SK-N-SH treated with all-trans-retinoic acid at 6 μM for 48 hours (cell line): ENCODE results near the gene NPHS1.

Experiments used
- CSDC2 ChIP-seq: fragments of 250-450 bp; sonication (Bioruptor Pico); IDR thresholded peaks from 2 replicates; pipeline ENCODE4 v1.5.0; 2020; ENCODE audit warnings: mild to moderate bottlenecking, moderate library complexity
- GLIS3 ChIP-seq: fragments of 250-450 bp; sonication (Bioruptor Pico); IDR thresholded peaks from 2 replicates; pipeline ENCODE4 v1.5.0; 2020; ENCODE audit warnings: mild to moderate bottlenecking, moderate library complexity
- TOX ChIP-seq: fragments of 250-450 bp; sonication (Bioruptor Pico); IDR thresholded peaks from 2 replicates; pipeline ENCODE4 v1.8.0; 2021; ENCODE audit warnings: mild to moderate bottlenecking, moderate library complexity, borderline replicate concordance
- ZFP3 ChIP-seq: fragments of 250-450 bp; sonication (Bioruptor Pico); IDR thresholded peaks from 2 replicates; pipeline ENCODE4 v1.5.0; 2020; ENCODE audit warnings: mild to moderate bottlenecking, moderate library complexity
- ZNF565 ChIP-seq: fragments of 450-650 bp; formaldehyde crosslinking; conservative IDR thresholded peaks from 2 replicates; pipeline ENCODE4 v1.5.0; 2020; ENCODE audit warnings: low read depth, mild to moderate bottlenecking, moderate library complexity
- ZNF70 ChIP-seq: fragments of 450-650 bp; formaldehyde crosslinking; IDR thresholded peaks from 2 replicates; pipeline ENCODE4 v1.5.0; 2020; ENCODE audit warnings: mild to moderate bottlenecking, moderate library complexity
- TF ChIP-seq, protein P1 (sequence below): fragments of 250-450 bp; sonication (Bioruptor Pico); IDR thresholded peaks from 2 replicates; pipeline ENCODE4 v1.8.0; 2020; ENCODE audit warnings: mild to moderate bottlenecking, moderate library complexity, borderline replicate concordance
- TF ChIP-seq, protein P2 (sequence below): fragments of 250-450 bp; sonication (Bioruptor Pico); IDR thresholded peaks from 2 replicates; pipeline ENCODE4 v1.5.1; 2020; ENCODE audit warnings: low read depth, mild to moderate bottlenecking, moderate library complexity

GRCh38 chr19:35779033-35779432 lies 73.3 kb downstream of the NPHS1 start:
- no peak for TF ChIP-seq ZFP3 (CRISPR knock-in tag)
- TF ChIP-seq CSDC2 = no peak
- no peak for TF ChIP-seq ZNF565 (CRISPR knock-in tag)
- no peak for TF ChIP-seq GLIS3 (CRISPR knock-in tag)
- TF ChIP-seq ZNF70 (CRISPR knock-in tag) = no peak
- TF ChIP-seq, protein P1, sequence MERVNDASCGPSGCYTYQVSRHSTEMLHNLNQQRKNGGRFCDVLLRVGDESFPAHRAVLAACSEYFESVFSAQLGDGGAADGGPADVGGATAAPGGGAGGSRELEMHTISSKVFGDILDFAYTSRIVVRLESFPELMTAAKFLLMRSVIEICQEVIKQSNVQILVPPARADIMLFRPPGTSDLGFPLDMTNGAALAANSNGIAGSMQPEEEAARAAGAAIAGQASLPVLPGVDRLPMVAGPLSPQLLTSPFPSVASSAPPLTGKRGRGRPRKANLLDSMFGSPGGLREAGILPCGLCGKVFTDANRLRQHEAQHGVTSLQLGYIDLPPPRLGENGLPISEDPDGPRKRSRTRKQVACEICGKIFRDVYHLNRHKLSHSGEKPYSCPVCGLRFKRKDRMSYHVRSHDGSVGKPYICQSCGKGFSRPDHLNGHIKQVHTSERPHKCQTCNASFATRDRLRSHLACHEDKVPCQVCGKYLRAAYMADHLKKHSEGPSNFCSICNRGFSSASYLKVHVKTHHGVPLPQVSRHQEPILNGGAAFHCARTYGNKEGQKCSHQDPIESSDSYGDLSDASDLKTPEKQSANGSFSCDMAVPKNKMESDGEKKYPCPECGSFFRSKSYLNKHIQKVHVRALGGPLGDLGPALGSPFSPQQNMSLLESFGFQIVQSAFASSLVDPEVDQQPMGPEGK (CRISPR knock-in tag) = no peak
- no peak for TF ChIP-seq TOX (CRISPR knock-in tag)
- TF ChIP-seq, protein P2, sequence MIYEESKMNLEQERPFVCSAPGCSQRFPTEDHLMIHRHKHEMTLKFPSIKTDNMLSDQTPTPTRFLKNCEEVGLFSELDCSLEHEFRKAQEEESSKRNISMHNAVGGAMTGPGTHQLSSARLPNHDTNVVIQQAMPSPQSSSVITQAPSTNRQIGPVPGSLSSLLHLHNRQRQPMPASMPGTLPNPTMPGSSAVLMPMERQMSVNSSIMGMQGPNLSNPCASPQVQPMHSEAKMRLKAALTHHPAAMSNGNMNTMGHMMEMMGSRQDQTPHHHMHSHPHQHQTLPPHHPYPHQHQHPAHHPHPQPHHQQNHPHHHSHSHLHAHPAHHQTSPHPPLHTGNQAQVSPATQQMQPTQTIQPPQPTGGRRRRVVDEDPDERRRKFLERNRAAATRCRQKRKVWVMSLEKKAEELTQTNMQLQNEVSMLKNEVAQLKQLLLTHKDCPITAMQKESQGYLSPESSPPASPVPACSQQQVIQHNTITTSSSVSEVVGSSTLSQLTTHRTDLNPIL (CRISPR knock-in tag) = no peak
